Measurements from ENCODE around the gene SNX8.

DNA sequence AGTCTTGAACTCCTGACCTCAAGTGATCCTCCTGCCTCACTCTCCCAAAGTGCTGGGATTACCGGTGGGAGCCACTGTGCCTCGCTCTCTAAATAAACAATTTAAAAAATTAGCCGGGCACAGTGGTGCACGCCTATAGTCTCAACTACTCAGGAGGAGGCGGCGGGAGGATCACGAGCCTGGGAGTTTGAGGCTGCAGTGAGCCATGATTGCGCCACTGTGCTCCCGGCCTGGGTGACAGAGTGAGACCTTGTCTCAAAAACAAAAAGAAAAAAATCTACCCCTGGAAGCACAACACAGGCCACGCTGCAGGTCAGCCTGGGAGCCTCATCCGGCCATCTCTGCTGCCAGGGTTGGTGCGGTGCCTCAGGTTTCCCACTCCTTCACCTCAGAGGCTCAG, 36.6 kb upstream of the SNX8 start:
- TF ChIP-seq POLR2A (IDR thresholded peaks at IDR 0.05), result no peak
- no peak for TF ChIP-seq CTCF (IDR thresholded peaks at IDR 0.05)
- no peak for TF ChIP-seq POLR2AphosphoS5 (IDR thresholded peaks at IDR 0.05)
- TF ChIP-seq EP300 (IDR thresholded peaks at IDR 0.05), result no peak

All from stomach (tissue), 4 donors.